Measurements from ENCODE around the gene SLIT3.

Gene SLIT3

DNA sequence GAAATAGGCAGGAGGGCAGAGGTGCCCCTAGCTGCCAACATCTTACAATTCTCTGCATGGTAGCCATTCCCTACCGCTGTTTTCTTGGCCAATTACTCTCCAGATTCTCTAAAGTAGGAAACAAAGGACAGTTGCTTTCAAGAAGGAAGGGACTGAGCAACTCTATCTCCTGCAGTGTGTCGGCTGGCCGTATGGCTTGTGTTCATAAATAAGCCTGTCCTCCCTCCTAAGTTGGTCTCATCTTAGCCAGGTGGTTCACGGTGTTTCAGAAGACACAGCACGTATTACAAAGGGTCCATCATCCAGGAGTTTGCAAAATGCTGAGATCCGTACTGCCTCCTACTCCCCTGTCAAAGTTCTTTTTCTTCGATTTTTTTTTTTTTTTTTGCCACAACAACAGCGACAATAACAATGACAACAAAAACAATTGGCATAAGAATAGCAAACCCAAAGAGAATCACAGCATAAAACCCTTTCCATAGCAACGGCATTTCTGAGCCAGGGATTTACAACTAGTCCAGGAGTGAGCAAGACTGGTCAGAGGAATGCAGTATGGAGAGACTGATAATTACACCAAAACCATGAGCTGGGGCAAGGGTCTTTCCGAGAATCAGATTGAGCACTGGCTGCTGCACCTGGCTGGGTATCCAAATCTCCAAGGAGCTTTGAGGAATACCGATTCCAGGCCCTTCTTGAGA lies 212.8 kb downstream of the SLIT3 start:
- no peak for DNase-seq (ENCODE audit: low read depth in 3 of 3, low spot score in 1 of 3)

- no peak for DNase-seq (ENCODE audit: low read depth in 3 of 3, low spot score in 1 of 3)
These were observed 215.3 kb downstream of the SLIT3 start for GRCh38 chr5:169085636-169086035.

DNA sequence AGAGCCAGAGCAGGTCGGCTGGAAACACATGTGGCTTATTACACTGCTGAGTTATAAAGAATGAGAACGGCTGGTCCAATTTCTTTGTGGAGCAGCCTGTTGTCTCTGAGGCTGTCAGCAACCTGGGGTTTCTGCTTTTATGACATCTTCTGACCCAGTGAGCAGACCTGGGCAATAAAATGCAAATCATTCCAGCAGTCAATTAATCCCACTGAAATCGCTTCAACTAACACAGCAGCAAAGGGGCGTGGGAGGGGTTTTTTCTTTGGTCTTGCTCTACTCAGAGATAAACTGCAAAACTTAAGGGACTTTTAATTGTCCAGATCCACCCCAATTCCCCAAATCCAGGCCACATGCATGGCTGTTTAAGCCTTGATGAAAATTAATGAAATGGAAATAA lies 215.7 kb downstream of the SLIT3 start:
- no peak for DNase-seq (ENCODE audit: low read depth in 3 of 3, low spot score in 1 of 3)

- DNase-seq (ENCODE audit: low read depth in 3 of 3, low spot score in 1 of 3) = no peak
These were observed 216.2 kb downstream of the SLIT3 start for GRCh38 chr5:169084775-169085174.

GRCh38 chr5:169083394-169084018 lies 217.4 kb downstream of the SLIT3 start:
- no peak for DNase-seq (ENCODE audit: low read depth in 3 of 3, low spot score in 1 of 3)

GRCh38 chr5:169081000-169081724 lies 219.8 kb downstream of the SLIT3 start:
- DNase-seq (ENCODE audit: low read depth in 3 of 3, low spot score in 1 of 3) = no peak

DNA sequence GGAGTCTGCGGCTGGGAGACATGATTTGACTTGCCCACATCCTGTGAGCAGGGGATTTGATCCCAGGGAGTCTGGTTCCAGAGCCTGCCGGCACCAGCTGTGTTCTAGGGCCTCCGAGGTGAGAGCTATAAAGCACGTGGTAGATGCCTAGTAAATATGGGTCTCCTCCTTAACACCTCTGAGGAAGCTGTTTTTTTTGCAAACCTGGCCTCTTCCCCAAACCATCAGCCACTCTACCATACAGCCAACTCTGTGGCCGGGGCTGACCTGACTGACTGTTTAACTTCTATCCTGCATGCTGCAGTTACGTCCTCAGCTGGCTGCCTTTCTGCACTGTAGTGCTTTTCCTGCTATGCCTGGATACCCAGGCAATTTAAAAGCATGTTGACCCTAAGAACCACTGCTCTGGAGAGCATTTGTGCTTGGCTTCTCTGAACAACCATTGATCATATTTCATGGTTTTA lies 220.5 kb downstream of the SLIT3 start:
- DNase-seq (ENCODE audit: low read depth in 3 of 3, low spot score in 1 of 3) = no peak

DNA sequence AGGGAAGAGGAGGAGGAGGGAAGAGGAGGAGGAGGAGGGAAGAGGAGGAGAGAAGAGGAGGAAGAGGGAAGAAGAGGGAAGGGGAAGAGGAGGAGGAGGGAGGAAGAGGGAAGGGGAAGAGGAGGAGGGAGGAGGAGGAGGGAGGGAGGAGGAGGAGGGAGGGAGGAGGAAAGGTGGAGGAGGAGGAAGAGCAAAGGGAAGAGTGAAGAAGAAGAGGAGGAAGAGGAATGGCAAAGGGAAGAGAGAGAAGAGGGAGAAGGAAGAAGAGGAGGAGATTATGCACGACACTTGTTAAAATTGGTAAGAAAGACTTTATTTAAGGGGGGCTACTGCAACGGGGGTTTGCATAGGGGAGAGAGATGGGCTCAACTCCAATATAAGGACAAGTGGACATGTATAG lies 221.2 kb downstream of the SLIT3 start:
- no peak for DNase-seq (ENCODE audit: low read depth in 3 of 3, low spot score in 1 of 3)

DNA sequence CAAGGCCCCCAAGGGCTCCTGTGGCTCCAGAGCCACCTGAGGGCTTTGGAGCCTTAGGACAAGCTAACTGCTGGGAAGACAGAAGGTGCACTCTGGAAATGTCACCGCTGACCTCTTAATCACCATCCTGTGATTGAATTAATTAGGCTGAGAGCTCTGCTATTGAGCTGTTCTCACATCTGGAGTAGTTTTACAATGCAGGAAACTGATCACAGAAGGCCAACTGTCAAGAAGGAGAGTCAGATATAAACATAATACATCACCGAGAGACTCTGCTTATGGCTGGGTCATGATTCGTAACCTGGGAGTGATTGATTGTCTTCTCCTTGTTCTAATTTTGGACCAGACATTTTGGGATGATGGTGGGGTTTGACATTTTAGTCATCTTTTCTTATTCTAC lies 226.1 kb downstream of the SLIT3 start:
- no peak for DNase-seq (ENCODE audit: low read depth in 3 of 3, low spot score in 1 of 3)

- DNase-seq (ENCODE audit: low read depth in 3 of 3, low spot score in 1 of 3) = no peak
These were observed 228.7 kb downstream of the SLIT3 start for GRCh38 chr5:169072233-169072632.

GRCh38 chr5:169070413-169070812 lies 230.5 kb downstream of the SLIT3 start:
- DNase-seq (ENCODE audit: low read depth in 3 of 3, low spot score in 1 of 3) = no peak

GRCh38 chr5:169067751-169068173 lies 233.2 kb downstream of the SLIT3 start:
- no peak for DNase-seq (ENCODE audit: low read depth in 3 of 3, low spot score in 1 of 3)

DNA sequence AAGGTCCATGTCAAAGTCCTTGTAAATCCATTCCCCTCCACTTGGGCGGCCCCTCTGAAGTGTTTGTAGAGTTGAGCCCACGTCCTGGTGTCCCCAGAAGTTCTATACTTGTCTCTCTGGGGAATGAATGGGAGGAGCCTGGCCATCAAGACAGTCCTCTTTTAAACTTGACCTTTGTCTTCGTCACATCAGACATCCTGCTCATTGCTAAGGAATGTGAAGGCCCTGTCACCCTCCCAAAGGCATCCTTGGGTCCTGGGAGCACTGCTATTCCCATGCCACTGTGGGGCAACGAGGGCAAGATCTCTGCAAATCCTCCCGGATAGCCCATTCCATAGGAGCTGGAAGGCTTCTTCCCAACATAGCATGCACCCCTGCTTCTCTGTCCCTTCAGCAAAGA lies 235.5 kb downstream of the SLIT3 start:
- DNase-seq (ENCODE audit: low read depth in 3 of 3, low spot score in 1 of 3) = no peak

DNA sequence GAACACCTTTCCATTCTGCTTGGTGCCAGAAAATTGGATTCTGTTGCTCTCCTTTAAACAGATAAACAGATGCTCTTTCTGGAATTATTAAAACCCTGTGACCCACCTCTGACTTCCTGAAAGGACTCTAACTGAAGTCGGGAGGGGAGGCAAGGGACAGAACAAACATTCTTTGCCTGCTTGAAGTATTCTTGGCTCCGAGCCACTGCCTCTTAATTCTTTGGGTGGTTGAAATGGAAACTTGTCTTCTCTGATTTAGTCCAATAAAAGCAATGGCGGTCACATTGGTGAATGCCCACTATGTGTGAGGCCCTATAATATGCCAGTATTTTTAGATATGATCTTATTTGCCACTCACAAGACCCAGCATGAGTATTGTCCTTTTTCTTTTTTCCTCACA lies 236.8 kb downstream of the SLIT3 start:
- no peak for DNase-seq (ENCODE audit: low read depth in 3 of 3, low spot score in 1 of 3)

GRCh38 chr5:169063316-169063953 lies 237.5 kb downstream of the SLIT3 start:
- no peak for DNase-seq (ENCODE audit: low read depth in 3 of 3, low spot score in 1 of 3)

DNA sequence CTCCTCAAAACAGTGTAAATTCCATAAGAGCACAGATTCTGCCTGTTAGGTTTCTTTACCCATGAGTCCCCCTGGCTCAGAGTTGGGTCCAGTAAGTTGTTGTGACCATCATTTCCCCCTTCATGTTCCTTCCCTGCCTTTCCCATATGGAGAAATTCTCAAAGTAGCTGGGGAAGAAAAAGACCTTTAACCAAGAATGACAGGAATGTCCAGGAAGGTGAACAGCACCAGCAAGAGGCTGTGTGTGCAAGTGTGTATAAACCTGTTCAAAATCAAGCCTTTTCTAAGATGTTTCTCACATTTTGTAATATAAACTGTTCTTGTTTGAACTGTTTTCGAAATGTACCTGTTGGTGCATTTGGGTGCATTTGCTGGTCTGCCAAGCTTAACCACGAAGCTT lies 238.2 kb downstream of the SLIT3 start:
- no peak for DNase-seq (ENCODE audit: low read depth in 3 of 3, low spot score in 1 of 3)

- no peak for DNase-seq (ENCODE audit: low read depth in 3 of 3, low spot score in 1 of 3)
These were observed 246.4 kb downstream of the SLIT3 start for GRCh38 chr5:169054506-169054905.

DNA sequence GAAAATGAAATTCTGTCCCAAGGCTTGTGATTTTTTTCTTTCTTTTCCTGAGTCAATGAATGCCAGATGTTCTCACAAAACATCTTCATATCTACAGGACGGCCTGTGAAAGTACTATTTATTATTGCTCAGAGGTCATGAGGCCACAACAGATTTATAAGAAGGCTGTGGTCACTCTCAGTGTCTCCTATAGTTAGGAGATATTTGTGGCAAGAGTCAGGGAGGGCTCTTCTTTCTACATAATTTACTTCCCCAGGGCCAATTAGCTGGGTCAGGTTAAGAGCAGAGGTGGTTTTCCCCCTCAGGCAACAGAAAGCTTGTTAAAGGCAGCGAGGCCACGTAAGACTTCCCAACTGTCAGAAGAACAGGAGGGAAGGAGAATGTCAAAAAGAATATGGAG lies 248.7 kb downstream of the SLIT3 start:
- no peak for DNase-seq (ENCODE audit: low read depth in 3 of 3, low spot score in 1 of 3)

DNA sequence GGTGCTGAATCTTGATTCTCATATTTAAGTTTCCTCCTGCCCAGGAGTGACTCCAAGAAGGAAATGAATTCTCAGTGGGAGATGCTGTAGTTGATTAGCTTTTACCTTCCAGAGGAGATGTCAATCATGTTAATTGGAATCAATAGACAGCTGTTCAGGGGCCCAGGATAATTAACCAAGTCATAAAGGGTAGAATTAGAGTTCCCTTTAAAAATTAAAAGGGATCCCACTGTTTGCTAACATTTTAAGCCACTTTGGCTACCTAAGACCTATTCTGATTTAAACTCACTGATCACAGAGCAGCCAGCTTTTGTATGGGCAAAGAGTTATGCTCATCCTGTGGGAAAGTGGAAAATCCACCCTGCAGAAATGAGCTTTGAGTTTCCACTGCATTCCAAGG lies 249.6 kb downstream of the SLIT3 start:
- no peak for DNase-seq (ENCODE audit: low read depth in 3 of 3, low spot score in 1 of 3)

- DNase-seq (ENCODE audit: low read depth in 3 of 3, low spot score in 1 of 3) = no peak
These were observed 250.3 kb downstream of the SLIT3 start for GRCh38 chr5:169050636-169051035.

- no peak for DNase-seq (ENCODE audit: low read depth in 3 of 3, low spot score in 1 of 3)
These were observed 250.8 kb downstream of the SLIT3 start for GRCh38 chr5:169050146-169050571.

GRCh38 chr5:169049712-169050111 lies 251.2 kb downstream of the SLIT3 start:
- DNase-seq (ENCODE audit: low read depth in 3 of 3, low spot score in 1 of 3) = no peak

Data from stimulated activated CD4-positive, alpha-beta T cell treated with anti-CD3 and anti-CD28 coated beads, TNF-alpha, amount 100 ng/mL, for 1 hour (primary cell).